Transverse colon (tissue), 3 donors: ENCODE data around the gene ACAD11.

Source experiments
- EP300 ChIP-seq: sonication (generic); formaldehyde crosslinking; IDR thresholded peaks from one replicate; pipeline ENCODE4 v1.6.1; 2017; ENCODE audit warnings: antibody characterized with exemption, low read depth
- POLR2A ChIP-seq: fragments of 450-650 bp; IDR thresholded peaks from one replicate; pipeline ENCODE4 v1.6.1; 2016; ENCODE audit warnings: antibody characterized with exemption, mild to moderate bottlenecking, moderate library complexity
- TF ChIP-seq, protein P1 (sequence below), 5 experiments: fragments of 200-600 bp in 3 of 5; fragments of 450-650 bp in 2 of 5; sonication (generic) in 3 of 5; IDR thresholded peaks; 1 replicate in 2 of 5; 2 replicates in 3 of 5; pipeline ENCODE4 v1.5.1; 2016 to 2017; ENCODE audit warnings: antibody characterized with exemption in 5 of 5, inconsistent platforms in 3 of 5, mild to moderate bottlenecking in 2 of 5, moderate library complexity in 1 of 5

- TF ChIP-seq POLR2A = no peak
- TF ChIP-seq, protein P1, sequence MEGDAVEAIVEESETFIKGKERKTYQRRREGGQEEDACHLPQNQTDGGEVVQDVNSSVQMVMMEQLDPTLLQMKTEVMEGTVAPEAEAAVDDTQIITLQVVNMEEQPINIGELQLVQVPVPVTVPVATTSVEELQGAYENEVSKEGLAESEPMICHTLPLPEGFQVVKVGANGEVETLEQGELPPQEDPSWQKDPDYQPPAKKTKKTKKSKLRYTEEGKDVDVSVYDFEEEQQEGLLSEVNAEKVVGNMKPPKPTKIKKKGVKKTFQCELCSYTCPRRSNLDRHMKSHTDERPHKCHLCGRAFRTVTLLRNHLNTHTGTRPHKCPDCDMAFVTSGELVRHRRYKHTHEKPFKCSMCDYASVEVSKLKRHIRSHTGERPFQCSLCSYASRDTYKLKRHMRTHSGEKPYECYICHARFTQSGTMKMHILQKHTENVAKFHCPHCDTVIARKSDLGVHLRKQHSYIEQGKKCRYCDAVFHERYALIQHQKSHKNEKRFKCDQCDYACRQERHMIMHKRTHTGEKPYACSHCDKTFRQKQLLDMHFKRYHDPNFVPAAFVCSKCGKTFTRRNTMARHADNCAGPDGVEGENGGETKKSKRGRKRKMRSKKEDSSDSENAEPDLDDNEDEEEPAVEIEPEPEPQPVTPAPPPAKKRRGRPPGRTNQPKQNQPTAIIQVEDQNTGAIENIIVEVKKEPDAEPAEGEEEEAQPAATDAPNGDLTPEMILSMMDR (IDR thresholded peaks at IDR 0.05) = no peak
- TF ChIP-seq EP300 = no peak
Measured at GRCh38 chr3:132665230-132665745, 5.7 kb upstream of the ACAD11 start.
